ENCODE data around the gene SYK.

SYK gene

GRCh38 chr9:90874194-90874593, 72.6 kb downstream of the SYK start:
- TF ChIP-seq CTCF (IDR thresholded peaks at IDR 0.05; ENCODE audit: borderline replicate concordance, insufficient read depth, low read depth, low read length): no peak
- no peak overlapping the region for H3K4me3 ChIP-seq (ENCODE audit: low read depth, low read length)

- no peak overlapping the region for H3K4me3 ChIP-seq (ENCODE audit: low read depth, low read length)
- no peak for TF ChIP-seq CTCF (IDR thresholded peaks at IDR 0.05; ENCODE audit: borderline replicate concordance, insufficient read depth, low read depth, low read length)
These were observed 76.9 kb downstream of the SYK start for GRCh38 chr9:90878562-90878961.

GRCh38 chr9:90880066-90880465, 78.4 kb downstream of the SYK start:
- TF ChIP-seq CTCF (IDR thresholded peaks at IDR 0.05; ENCODE audit: borderline replicate concordance, insufficient read depth, low read depth, low read length): no peak
- no peak overlapping the region for H3K4me3 ChIP-seq (ENCODE audit: low read depth, low read length)

- no peak overlapping the region for H3K4me3 ChIP-seq (ENCODE audit: low read depth, low read length)
- no peak for TF ChIP-seq CTCF (IDR thresholded peaks at IDR 0.05; ENCODE audit: borderline replicate concordance, insufficient read depth, low read depth, low read length)
These were observed 79.0 kb downstream of the SYK start for GRCh38 chr9:90880669-90881068.

GRCh38 chr9:90881648-90882047, 80.0 kb downstream of the SYK start:
- no peak for TF ChIP-seq CTCF (IDR thresholded peaks at IDR 0.05; ENCODE audit: borderline replicate concordance, insufficient read depth, low read depth, low read length)
- H3K4me3 ChIP-seq (ENCODE audit: low read depth, low read length): no peak overlapping the region

GRCh38 chr9:90882991-90883600, 81.5 kb downstream of the SYK start:
- no peak overlapping the region for H3K4me3 ChIP-seq (ENCODE audit: low read depth, low read length)
- TF ChIP-seq CTCF (IDR thresholded peaks at IDR 0.05; ENCODE audit: borderline replicate concordance, insufficient read depth, low read depth, low read length): no peak

GRCh38 chr9:90883661-90884060, 82.0 kb downstream of the SYK start:
- no peak overlapping the region for H3K4me3 ChIP-seq (ENCODE audit: low read depth, low read length)
- TF ChIP-seq CTCF (IDR thresholded peaks at IDR 0.05; ENCODE audit: borderline replicate concordance, insufficient read depth, low read depth, low read length): no peak
